Eye (tissue), 1 donor: ENCODE results near the gene ANP32E.
"Not testable (repeated sequence)": the region's sequence is repeated elsewhere in the genome, so short reads cannot be mapped to it uniquely, and the experiment has no call there.

Experiments used
- DNase-seq: peaks from one replicate; pipeline ENCODE4 v3.0.0-alpha.2; 2015

ANP32E gene

DNA sequence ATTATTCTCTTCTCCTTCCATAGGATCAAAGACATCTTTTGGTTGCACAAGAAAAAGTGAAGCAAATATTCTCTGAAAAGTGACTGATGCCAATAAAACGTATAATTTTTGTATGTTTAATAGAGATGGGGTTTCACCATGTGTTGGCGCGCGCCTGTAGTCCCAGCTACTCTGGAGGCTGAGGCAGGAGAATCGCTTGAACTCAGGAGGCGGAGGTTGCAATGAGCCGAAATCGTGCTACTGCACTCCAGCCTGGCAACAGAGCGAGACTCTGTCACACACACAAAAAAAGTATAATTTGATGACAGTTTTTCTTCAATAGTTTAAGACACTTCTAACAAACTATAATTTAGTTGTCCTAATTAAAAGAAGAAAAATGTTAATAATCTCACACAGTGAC lies 23.8 kb downstream of the ANP32E start:
- DNase-seq, result no peak

DNA sequence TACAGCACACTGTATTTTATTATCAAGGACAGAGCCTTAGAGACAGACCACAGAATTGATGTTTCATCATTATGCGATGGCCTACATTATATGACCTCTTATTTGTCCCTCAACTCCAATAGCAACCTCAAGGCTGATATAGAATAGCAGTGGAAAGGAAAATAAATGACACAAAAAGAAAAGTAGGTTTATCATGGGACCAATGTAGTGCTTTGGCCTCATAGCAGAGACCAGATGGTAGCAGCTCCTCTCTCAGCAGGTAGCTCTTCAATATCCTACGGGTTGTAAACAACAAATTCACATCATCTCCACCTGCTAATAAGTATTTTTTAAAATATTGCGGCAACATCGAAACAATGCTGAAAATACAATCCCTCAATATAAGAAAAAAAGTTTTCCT lies 25.2 kb downstream of the ANP32E start:
- no peak for DNase-seq

DNA sequence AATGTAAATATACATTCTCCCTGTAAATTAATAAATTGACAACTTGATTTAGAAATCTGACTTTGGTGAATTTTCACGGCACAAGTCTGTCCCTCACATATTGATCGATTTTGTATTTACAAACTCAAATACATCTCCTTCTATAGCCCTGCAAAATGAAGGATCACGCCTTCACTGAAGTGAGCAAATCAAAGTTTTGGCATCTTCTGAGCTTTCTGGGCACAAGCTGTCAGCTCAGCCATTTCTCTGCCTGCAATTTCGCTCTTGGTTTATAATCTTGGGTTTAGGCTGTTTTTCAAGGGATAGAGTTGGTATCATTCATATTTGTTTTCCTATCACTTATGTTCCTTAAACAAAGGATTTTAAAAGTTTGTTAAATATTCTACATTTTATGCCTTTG lies 25.8 kb downstream of the ANP32E start:
- no peak for DNase-seq

DNA sequence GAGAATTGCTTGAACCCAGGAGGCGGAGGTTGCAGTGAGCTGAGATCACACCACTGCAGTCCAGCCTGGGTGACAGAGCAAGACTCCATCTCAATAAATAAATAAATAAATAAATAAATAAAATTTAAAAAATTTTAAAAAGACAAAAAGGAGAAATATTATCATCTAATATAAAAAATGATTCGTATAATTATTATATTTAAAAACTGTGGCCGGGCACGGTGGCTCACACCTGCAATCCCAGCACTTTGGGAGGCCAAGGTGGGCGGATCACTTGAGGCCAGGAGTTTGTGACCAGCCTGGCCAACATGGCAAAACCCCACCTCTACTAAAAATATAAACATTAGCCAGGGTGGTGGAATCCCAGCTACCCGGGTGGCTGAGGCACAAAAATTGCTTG lies 27.5 kb downstream of the ANP32E start:
- not testable (repeated sequence) for DNase-seq

DNA sequence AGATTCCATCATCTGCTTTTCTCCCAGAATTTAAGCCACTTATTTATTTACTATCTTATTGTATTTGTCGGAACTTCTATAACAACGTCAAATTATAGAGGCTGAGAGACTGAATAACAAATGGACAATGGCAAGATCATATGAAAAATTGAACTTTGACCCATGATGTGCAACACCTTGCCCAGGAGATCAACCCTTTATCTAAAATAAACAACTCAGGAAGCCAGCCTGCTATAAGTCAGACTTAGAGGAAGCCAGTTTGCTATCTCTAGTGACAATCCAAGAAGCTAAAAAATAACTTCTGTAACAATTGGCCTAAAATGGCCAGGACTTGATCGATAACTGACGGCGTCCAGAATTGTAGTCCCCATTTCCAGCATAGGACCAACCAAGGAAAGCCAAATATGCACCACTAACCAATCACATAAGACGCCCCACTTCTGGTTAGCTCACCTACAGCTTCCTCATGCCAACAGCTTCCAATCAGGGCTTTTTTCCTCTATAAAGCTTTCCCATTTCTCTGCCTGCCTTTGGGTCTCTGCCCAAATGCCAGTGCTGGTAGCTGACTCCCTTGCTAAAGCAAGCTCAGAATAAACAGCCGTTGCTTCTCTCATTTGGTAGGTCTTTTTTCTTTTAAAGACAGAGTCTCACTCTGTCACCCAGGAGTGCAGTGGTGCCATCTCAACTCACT lies 28.5 kb downstream of the ANP32E start:
- no peak for DNase-seq

DNA sequence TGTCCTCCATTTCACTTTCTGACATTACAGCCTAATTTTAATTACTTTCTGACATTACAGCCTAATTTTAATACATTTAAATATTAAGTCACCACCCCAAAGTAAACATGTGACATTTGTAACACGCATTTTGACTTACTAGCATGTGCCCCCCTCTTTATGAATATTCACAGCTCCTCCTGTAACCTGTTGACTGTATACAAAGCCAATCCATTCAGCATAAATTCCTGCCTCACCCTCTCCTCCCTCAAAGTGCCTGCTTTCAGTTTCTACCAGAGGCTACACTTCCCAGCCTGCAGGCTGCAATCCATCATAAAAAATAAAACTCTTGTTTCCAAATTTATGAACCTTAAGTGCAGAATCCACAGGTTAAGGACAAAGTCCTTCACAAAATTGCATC lies 39.5 kb downstream of the ANP32E start:
- DNase-seq, result no peak

DNA sequence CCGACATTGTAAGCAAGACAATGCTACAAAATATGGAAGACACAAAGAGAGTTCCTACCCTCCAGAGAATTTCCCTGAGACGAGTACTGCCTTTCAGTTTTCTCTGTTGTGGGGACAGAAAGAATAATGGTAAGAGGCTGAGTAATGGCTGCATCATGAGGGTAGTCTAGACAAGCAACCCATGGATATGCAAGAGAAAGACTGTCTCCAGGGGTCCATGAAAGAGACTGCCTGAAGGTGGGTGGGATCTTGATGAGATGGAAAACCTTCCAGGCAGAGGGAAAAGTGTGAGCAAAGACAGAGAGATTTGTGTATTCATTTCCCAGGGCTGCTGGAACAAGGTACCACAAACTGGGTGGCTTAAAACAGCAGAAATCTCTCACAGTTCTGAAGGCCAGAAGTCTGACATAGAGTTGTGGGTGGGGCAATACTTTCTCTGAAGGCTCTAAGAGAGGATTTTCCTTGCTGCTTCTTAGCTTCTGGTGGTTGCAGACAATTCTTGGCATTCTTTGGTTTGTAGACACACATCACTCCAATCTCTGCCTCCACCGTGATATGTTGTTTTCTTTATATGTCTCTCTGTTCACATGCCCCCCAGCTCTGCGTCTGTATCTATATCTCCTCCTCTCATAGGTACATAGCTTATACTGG lies 41.4 kb downstream of the ANP32E start:
- no peak for DNase-seq

DNA sequence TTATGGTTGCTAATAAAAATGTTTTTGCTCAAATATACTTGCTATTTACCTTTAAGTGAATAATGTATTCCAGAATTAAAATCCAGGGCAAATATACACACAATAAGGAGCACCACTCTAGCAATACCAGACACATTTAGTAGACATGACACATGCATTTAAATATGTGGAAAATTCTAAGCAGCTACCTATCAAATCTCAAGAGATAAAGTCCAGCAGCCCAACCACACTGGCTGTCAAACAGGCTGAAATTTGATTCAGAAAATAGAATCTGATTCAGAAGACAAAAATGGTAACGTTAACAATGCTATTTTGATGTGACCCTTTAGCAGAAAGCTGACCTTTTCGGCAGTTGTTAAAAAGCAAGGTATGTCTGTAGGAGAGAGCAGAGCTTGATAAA lies 43.9 kb downstream of the ANP32E start:
- no peak for DNase-seq

DNA sequence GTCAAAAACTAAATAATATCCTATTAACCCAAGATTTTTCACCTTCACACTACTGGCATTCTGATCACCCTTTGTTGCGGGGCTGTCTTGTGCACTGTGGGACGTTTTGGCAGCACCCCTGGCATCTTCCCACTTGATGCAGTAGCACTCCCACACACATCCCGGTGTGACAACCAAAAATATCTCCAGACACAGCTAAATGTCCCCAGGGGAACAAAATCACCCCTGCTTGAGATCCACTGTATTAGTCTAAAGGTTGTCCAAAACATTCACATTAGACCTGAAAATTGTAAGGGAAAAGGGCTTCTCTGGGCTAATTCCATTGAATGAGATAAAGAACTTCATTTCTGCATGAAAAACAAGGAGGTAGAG lies 48.4 kb downstream of the ANP32E start:
- no peak for DNase-seq

DNA sequence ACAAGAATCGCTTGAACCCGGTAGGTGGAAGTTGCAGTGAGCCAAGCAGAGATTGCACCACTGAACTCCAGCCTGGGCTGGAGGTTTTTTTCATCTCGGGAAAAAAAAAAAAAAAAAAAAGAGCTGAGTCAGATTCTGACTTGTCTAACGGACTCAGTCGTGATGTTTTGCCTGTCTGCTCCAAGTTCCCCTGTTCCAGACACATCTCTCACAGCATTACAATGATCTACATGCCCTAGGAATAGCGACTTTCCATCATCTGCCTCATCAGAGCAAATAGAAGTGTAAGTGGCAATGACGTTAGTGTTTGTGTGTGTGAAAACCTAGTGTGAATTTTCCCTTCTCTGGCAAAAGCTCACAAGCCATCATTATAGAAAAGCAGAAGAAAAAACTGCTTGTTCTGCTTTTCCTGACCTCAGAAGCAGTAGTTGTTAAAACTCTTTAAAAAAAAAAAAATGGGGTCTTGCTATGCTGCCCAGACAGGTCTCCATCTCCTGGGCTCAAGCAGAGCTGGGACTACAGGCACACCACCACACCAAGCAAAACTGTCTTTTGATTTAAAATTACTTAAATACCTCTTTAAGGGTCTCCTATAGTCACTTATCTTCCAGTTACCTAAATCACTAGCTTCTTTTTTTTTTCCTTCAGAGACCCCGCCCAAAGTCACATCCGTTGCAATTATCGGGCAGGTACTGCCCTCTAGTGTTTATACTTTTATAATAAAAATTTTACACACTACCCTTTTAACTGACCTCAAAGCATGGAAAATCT lies 48.9 kb downstream of the ANP32E start:
- peak; percentile 78 for DNase-seq

DNA sequence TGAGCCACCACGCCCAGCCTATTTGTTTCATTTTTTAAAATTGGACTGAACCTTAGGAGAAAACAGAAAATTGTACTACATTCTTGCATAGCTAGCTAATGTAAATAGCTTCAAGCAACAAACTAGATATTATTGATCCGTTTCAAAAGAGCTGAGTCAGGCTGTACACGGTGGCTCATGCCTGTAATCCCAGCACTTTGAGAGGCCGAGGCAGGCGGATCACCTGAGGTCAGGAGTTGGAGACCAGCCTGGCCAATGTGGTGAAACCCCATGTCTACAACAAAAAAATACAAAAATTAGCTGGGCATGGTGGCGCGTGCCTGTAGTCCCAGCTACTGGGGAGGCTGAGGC lies 49.5 kb downstream of the ANP32E start:
- not testable (repeated sequence) for DNase-seq

DNA sequence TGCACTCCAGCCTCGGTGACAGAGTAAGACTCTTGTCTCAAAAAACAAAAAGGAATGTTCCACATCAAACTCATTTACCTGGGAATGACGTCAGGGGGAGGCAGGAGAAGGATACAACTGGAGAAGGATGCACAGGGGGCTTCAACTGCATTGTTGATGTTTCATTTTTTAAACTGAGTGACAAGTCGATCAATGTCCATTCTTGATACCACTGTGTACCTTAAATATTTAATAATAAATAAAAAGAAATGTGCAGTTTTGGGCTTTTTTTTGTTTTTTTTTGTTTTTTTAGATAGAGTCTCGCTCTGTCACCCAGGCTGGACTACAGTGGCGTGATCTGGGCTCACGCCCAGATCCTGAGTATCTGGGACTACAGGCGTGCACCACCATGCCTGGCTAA lies 50.4 kb downstream of the ANP32E start:
- no peak for DNase-seq

DNA sequence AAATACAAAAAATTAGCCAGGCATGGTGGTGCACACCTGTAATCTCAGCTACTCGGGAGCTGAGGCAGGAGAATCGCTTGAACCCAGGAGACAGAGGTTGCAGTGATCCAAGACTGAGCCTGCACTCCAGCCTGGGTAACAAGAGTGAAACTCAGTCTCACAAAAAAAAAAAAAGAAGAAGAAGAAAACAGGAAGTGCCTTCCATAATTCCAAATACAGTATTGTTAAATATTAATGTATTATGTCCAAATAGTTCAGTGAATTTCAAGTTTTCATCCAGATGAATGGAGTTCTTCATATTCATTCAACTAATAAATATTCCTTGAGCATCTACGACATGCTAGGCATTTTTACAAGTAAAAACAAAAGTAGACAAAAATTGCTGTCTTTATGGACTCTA lies 52.9 kb downstream of the ANP32E start:
- DNase-seq, result no peak

DNA sequence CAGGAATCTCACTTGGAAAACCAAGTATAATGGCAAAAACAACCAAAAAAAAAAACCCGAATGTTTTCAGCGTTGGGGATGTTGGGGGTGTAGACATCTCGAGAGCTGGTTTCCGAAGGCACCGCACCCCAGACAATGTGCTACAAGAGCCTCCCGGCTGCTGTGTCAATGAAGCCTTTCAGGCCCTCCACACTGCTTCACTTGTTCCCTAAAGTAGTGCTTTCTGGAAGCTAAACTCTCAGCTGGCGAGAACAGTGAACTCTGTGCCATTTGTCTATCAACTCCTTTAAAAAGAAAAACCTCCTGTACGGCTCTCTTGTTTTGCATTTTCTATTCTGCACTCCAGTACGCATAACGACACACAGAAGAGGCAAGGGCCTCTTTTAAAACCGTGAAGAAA lies 53.7 kb downstream of the ANP32E start:
- no peak for DNase-seq

DNA sequence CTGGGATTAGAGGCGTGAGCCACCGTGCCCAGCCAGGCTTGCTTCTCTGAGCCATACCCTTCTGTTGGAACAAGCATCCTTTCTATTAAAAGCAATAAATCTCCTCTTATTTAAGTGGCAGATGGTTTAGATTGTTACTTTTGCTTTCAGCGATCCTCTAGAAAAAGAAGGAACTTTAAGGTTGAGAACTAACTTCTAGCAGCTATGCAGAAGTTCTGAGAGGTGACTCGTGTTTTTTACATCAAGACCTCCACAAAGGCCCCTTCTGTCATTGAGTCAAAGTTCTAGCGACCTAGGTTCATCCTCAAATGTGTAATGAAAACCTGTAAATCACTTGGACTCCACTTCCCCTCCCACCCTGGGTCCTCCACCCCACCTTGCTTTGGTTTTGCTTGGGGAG lies 55.4 kb downstream of the ANP32E start:
- DNase-seq, result no peak

DNA sequence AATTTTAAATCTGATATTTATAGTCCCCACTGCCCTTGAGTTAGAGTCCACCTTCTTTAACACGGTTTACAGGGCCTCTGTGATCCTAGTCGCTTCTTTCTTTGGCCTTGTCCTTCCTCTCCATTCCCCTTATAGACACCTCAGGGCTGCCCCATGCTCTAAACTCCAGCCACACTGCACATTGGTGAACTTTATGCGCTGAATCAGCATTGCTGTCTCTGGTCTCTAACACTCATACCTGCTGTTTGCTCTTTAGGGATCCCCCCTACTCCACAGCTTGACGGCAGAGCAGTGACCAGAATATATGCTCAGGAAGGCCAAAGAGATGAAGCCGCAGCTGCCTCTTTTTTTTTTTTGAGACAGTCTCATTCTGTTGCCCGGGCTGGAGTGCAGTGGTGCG lies 56.0 kb downstream of the ANP32E start:
- DNase-seq, result no peak

DNA sequence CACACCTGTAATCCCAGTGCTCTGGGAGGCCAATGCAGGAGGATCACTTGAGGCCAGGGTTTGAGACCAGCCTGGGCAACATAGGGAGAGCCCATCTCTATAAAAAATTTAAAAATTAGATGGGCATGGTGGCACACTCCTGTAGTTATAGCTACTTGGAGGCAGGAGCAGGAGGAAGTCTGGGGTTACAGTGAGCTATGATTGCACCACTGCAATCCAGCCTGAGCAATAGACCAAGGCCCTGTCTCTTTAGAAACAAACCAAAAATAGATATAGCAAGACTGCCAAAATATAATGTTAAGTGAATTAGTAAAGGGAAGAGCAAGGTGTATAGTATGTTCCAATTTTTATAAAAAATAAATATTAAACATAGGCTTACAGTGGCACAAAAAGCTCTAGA lies 57.4 kb downstream of the ANP32E start:
- DNase-seq, result no peak

DNA sequence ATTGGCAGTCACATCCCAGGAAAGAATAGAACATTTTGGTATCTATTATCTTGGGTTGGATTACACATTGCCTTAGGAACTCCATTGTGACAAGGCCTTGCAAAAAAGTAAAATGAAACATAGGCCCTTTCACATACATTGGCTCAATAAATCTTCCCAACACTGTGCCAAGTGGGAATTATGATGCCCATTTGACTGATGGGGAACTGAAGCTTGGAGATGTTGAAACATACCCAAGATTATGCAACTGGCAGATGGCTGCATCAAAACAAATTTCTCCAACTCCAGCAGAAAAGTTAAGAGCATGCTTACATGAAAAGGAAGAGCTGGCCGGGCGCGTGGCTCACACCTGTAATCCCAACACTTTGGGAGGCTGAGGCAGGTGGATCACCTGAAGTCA lies 59.3 kb downstream of the ANP32E start:
- DNase-seq, result no peak

DNA sequence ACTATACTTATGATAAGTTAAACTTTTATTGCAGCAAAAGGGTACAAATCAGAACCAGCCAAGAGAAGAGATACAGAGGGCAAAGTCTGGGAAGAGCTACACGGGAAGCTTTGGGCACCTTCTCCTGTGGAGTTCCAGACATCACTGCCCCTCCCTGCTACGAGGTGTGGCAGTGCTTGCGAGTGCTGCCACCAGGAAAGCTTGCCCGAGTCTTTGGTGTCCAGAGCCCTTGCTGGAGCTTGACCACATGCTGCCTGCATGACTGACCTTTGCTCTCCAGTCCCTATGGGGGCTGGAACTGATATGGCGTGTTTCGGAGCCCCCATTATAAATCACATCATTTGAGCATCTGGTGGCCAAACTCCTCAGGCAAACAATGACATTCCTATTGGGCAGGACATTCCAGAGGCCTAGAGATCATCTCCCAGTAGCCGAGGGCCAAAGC lies 62.7 kb downstream of the ANP32E start:
- no peak for DNase-seq

DNA sequence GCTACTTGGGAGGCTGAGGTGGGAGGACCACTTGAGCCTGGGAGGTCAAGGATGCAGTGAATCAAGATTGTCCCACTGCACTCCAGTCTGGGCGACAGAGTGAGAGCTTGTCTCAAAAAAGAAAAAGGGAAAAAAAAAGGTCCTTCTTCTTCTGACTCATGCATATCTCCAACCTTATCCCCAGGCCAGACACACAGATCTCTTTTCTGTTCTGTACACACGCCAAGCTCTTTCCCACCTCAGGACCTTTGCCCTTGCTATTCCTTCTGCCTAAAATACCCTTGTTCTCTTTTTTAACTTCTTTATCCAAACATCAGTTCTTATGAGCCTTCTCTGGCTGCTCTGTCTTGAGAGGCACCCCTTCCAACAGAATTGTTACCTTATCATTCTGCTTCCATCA lies 64.1 kb downstream of the ANP32E start:
- no peak for DNase-seq

DNA sequence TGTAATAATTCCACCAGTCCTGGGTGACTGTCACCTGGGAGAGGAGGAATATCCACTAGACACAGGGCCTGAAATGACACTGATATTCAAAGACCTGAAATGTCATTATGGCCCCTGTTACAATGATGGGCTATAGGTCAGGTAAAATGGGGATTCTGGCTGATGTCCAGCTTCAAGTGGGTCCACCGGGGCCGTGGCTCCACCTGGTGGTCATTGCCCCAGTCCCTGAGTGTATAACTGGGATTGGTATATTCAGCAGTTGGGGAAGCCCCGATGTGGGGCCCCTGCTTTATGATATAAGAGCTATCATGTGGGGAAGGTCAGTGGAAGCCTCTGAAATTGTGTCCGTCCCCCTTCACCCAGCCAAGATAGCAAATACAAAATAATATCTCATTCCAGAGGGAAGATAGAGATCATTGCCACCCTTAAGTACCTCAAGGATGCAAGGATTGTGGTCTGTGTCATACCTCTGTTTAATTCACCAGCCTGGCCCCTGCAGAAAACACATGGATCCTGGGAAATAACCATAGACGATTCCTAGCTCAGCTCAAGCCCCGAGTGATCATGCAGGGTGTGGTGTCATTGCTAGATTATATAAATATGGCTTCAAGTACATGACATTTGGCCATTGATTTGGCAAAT lies 66.8 kb downstream of the ANP32E start:
- peak; percentile 83 for DNase-seq
